GM08714 (cell line): ENCODE data around the gene PLEKHH2.
A peak's percentile ranks its signal among the peaks of the same experiment; 100 is the strongest.
"Not testable (repeated sequence)": the region's sequence is repeated elsewhere in the genome, so short reads cannot be mapped to it uniquely, and the experiment has no call there.

Source experiments
- H3K4me3 ChIP-seq: fragments of 200-500 bp; sonication (Bioruptor generic); 2 replicates; pipeline ENCODE4 v1.5.1; 2014; ENCODE audit warnings: mild to moderate bottlenecking, low read length, inconsistent platforms
- ZNF274 ChIP-seq: IDR thresholded peaks from 2 replicates; pipeline ENCODE4 v1.6.1; 2012; ENCODE audit warnings: mild to moderate bottlenecking, low read depth, low read length

The PLEKHH2 gene

GRCh38 chr2:43637030-43637803, at the start of gene PLEKHH2:
TSS of gene PLEKHH2 (plus strand) at chr2:43637260. CDS start at chr2:43644674, 7,414 bp downstream.
- H3K4me3 ChIP-seq, result peak within 1 kb of the TSS; percentile 58
- TF ChIP-seq ZNF274, result no peak

- no peak overlapping the region for H3K4me3 ChIP-seq
- no peak for TF ChIP-seq ZNF274
These were observed 44.6 kb upstream of the PLEKHH2 start for GRCh38 chr2:43592443-43592842.

DNA sequence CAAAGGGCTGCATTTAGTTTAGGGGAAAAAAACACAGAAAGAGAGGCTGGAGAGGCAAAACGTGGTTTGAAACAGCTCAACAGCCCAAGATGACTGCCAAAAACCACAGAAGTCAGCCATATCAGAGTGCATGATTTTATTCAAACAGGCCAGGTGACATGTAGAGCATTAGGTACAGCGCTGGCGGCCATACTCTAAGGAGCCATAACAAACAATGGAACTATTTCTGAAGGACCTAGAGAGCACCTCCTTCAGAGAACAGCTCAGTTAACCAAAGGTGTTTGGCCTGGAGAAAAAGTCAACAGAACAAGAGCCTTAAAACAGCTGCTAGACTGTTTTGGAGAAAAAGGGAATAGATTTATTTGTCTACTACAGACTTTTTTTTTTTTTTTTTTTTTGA, 43.8 kb upstream of the PLEKHH2 start:
- no peak overlapping the region for H3K4me3 ChIP-seq
- no peak for TF ChIP-seq ZNF274

DNA sequence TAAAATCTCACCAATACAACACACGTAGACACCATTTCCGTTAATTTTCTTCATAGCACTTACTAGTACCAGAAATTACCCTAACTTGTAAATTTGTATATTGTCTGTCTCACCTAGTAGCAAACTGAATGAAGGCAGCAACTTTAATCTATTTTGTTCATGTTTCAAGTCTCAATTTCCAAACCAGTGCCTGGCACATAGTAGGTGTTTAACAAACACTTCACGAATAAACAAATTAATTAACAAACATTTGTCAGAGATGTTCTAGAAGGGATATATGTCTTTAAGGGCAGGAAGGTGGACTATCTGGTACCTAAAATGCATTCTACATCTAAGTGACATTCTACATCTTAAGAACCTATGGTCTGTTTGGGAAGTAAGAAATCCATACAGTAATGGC, 42.2 kb upstream of the PLEKHH2 start:
- TF ChIP-seq ZNF274, result no peak

GRCh38 chr2:43595603-43596412, 41.3 kb upstream of the PLEKHH2 start, which contains the start of gene THADA:
TSS of gene THADA (minus strand) at chr2:43596038. CDS start at chr2:43592392, 3,646 bp downstream.
- H3K4me3 ChIP-seq, result peak within 1 kb of the TSS; percentile 93
- no peak for TF ChIP-seq ZNF274

More for the DNA sequence above, 42.2 kb upstream of the PLEKHH2 start:
- H3K4me3 ChIP-seq, result peak overlapping the region; percentile 93

- H3K4me3 ChIP-seq, result not testable (repeated sequence)
These were observed 36.5 kb upstream of the PLEKHH2 start for GRCh38 chr2:43600596-43600995.

DNA sequence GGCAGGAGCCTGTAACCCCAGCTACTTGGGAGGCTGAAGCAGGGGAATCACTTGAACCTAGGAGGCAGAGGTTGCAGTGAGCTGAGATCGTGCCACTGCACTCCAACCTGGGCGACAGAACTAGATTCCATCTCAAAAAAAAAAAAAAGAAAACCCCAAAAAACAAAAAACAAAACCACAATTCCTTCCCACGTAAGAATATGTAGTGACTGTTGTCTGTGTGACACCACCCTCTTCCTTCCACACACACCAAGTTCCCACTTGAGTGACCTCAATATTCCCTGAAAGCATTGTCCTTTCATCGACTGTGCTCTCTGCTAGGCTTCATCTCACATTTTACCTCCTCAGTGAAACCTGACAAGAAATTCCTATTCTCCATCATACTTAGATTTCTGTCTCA, 32.4 kb upstream of the PLEKHH2 start:
- TF ChIP-seq ZNF274, result no peak

DNA sequence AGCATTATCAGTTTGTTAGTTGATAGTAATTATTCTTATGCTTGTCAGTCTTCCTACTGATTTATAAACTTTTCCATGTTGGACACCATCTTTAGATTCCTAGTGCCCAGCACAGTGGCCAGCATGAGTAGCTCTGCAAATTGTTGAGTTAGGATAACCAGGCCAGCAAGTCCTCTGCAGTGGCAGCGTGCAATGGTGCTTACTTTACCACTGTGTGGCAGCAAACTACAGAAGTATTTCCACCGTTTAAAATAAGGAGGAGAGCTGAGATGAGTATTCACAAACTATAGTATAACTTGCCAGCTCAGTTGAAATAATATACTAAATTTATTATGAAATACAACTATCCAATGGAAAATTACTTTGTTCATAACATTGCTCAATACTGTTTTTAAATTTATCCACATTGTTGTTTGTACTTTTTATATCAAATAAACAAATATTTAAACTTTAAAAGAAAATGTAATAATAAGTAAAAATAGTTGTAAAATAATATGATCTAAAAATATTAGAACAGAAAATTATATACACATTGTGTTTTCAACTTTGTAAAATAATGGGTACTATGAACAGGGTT, 31.9 kb upstream of the PLEKHH2 start:
- no peak overlapping the region for H3K4me3 ChIP-seq
- TF ChIP-seq ZNF274, result no peak

More for the DNA sequence above, 32.4 kb upstream of the PLEKHH2 start:
- no peak overlapping the region for H3K4me3 ChIP-seq

- TF ChIP-seq ZNF274, result no peak
- no peak overlapping the region for H3K4me3 ChIP-seq
These were observed 31.2 kb upstream of the PLEKHH2 start for GRCh38 chr2:43605851-43606250.

GRCh38 chr2:43609290-43609918, 27.7 kb upstream of the PLEKHH2 start:
- TF ChIP-seq ZNF274, result no peak
- no peak overlapping the region for H3K4me3 ChIP-seq

- no peak for TF ChIP-seq ZNF274
- H3K4me3 ChIP-seq, result no peak overlapping the region
These were observed 26.7 kb upstream of the PLEKHH2 start for GRCh38 chr2:43610361-43610760.

DNA sequence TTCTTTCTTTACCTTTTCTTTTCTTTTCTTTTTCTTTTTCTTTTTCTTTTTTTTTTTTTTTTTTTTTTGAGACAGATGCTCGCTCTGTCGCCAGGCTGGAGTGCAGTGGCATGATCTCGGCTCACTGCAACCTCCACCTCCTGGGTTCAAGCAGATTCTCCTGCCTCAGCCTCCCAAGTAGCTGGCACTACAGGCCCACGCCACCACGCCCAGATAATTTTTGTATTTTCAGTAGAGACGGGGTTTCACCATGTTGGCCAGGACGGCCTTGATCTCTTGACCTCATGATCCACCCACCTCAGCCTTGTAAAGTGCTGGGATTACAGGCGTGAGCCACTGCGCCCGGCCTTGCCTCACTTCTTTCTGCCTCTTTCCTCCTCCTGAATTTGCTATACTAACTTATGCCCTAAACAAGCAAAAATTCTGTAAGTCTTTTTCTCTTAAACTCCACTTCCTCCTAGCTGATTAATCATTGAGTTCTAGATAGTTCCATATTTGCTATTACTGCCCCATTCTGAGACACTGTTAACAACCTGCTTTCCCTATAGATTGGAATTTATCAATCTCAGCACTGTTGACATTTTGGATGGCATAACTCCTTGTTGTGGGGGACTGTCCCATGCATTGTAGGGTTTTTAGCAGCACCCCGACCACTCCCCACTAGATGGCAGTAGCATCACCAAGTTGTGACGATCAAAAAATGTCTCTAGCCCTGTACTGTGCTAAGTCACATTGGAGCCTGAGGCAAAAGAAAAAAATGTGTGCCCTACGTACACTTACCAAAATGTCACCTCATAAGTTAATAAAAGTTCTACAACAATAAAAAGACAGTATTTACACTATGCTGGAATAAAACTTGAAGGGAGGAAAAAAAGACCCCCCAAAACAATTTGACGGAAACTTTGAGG, 24.8 kb upstream of the PLEKHH2 start:
- no peak for TF ChIP-seq ZNF274
- H3K4me3 ChIP-seq, result no peak overlapping the region

DNA sequence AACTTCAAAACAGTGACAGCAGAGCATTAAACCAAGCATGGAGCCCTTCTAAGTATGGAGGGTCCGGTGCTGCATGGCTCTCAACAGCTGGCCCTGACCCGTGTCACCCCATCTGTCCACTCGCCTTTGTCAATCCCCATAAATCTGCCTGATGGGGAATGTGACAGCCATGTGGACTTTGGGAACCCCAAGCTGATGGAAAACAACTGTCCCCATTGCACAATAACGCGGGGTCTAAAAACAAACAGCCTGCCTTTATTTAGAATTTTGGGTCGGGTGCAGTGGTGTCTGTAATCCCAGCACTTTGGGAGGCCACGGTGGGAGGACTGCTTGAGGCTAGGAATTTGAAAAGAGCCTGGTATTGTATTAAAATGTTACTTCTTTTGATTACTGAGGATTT, 24.1 kb upstream of the PLEKHH2 start:
- no peak for TF ChIP-seq ZNF274
- H3K4me3 ChIP-seq, result no peak overlapping the region

GRCh38 chr2:43616967-43617680, 19.9 kb upstream of the PLEKHH2 start:
- no peak for TF ChIP-seq ZNF274
- H3K4me3 ChIP-seq, result no peak overlapping the region
